Measurements from ENCODE around the gene KLHL40.

The KLHL40 gene

GRCh38 chr3:42705962-42706585, 20.7 kb downstream of the KLHL40 start:
- no peak for DNase-seq
- Histone ChIP-seq H3K36me3 (replicated peaks) (no peaks in the 10 kb centered on the region), H3K4me3 (ENCODE audit: low read depth, low read length) (no peak overlapping the region), H3K27ac (no peak overlapping the region), H3K27me3 (replicated peaks) (no peaks in the 10 kb centered on the region)
- in situ Hi-C loops (cut with HindIII; ENCODE audit: low pct_ligation_motif_present, low sequenced_read_pairs): no loop called here
- TF ChIP-seq CTCF (IDR thresholded peaks at IDR 0.05; ENCODE audit: low read depth, low read length, missing control alignments): no peak

- Histone ChIP-seq H3K36me3 (replicated peaks) (no peaks in the 10 kb centered on the region), H3K27me3 (replicated peaks) (no peaks in the 10 kb centered on the region), H3K27ac (no peak overlapping the region), H3K4me3 (ENCODE audit: low read depth, low read length) (no peak overlapping the region)
- in situ Hi-C loops (cut with HindIII; ENCODE audit: low pct_ligation_motif_present, low sequenced_read_pairs): no loop called here
- no peak for TF ChIP-seq CTCF (IDR thresholded peaks at IDR 0.05; ENCODE audit: low read depth, low read length, missing control alignments)
- no peak for DNase-seq
Measured at GRCh38 chr3:42706721-42707619, 21.6 kb downstream of the KLHL40 start.

GRCh38 chr3:42707620-42708355, 22.5 kb downstream of the KLHL40 start:
- no peak for TF ChIP-seq CTCF (IDR thresholded peaks at IDR 0.05; ENCODE audit: low read depth, low read length, missing control alignments)
- Histone ChIP-seq H3K4me3 (ENCODE audit: low read depth, low read length) (no peak overlapping the region), H3K36me3 (replicated peaks) (no peaks in the 10 kb centered on the region), H3K27ac (no peak overlapping the region), H3K27me3 (replicated peaks) (no peaks in the 10 kb centered on the region)
- no peak for DNase-seq
- in situ Hi-C loops (cut with HindIII; ENCODE audit: low pct_ligation_motif_present, low sequenced_read_pairs): no loop called here

GRCh38 chr3:42708611-42709151, 23.3 kb downstream of the KLHL40 start:
- in situ Hi-C loops (cut with HindIII; ENCODE audit: low pct_ligation_motif_present, low sequenced_read_pairs): no loop called here

GRCh38 chr3:42709621-42710020, 24.3 kb downstream of the KLHL40 start:
- no peak overlapping the region for H3K4me3 ChIP-seq (ENCODE audit: low read depth, low read length)
- peaks cover 3% of the 10 kb centered on the region for H3K27me3 ChIP-seq (replicated peaks)
- no peak overlapping the region for H3K27ac ChIP-seq
- no peak for TF ChIP-seq CTCF (IDR thresholded peaks at IDR 0.05; ENCODE audit: low read depth, low read length, missing control alignments)
- no peak for DNase-seq
- H3K36me3 ChIP-seq (replicated peaks): no peaks in the 10 kb centered on the region
- in situ Hi-C loops (cut with HindIII; ENCODE audit: low pct_ligation_motif_present, low sequenced_read_pairs): no loop called here

More at GRCh38 chr3:42708611-42709151, 23.3 kb downstream of the KLHL40 start:
- DNase-seq: no peak
- TF ChIP-seq CTCF (IDR thresholded peaks at IDR 0.05; ENCODE audit: low read depth, low read length, missing control alignments): no peak
- Histone ChIP-seq H3K27ac (no peak overlapping the region), H3K36me3 (replicated peaks) (no peaks in the 10 kb centered on the region), H3K27me3 (replicated peaks) (peaks cover 3% of the 10 kb centered on the region), H3K4me3 (ENCODE audit: low read depth, low read length) (no peak overlapping the region)
